Stimulated activated CD8-positive, alpha-beta memory T cell treated with anti-CD3 and anti-CD28 coated beads, Interleukin-15, amount 100 ng/mL, for 24 hours (primary cell): Measurements from ENCODE around the gene EPS8.
"Not testable (repeated sequence)": the region's sequence is repeated elsewhere in the genome, so short reads cannot be mapped to it uniquely, and the experiment has no call there.

ENCODE experiments used
- DNase-seq: peaks from one replicate; pipeline ENCODE4 v3.0.0-alpha.2; 2020; ENCODE audit warnings: low read depth

The EPS8 gene

DNA sequence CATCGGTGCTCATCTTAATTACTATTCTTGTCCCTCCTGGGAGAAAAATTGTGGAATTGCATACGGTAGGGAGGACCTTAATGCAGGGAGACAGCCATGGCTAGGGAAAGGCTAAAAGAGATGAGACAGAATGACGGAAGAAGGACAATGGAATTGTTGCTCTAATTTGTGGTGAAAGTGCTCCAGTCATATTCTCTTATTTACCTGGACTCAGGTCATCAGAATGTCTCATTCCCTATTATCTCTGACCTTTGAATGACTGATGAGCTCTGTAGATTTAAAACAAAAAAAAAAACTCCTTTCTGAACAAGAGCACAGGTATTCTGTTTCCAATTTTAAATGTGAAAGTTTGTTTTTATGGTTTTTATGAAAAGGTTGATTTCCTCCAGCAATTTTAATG, 8.6 kb upstream of the EPS8 start:
- no peak for DNase-seq

DNA sequence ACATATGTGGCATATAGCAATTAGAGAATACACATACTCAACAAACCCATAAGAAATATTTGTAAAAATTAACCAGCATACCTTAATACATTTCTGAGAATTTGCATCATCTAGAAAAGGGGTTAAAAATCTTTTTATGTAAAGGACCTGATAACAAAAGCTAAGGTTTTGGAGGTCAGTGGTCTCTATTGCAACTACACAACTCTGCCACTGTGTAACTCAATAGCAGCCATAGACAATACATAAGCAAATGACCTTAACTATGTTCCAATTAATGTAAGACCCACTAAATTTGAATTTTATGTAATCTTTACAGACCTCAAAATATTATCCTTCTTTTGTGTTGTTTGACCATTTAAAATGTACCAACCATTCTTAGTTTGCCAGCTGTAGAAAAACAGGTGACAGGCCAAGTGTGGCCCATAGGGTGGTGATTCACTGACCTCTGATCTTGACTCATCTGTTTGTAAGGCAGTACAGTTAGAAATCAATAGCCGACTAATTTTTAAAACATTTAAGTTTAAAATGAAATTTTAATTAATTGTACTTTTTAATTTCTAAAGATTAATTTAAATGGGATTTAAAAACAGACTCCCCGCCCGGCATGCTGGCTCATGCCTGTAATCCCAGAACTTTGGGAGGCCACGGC, 7.4 kb upstream of the EPS8 start:
- DNase-seq, result no peak

DNA sequence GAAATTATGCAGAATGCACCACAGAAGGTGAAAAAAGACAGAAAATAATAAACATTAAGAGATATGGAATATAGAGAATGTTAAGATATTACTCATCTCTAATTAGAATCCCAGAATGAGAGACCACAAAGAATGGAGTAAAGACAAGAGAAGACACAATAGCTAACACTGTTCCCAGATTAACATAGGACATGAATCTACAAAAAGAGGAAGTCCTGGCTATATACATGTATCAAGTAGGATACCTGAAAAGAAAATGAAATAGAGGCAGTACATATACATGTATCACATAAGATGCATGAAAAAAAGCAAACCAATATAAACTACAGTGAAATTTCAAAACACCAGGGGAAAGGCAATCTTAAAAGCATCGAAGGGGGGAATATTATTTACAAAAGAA, 5.6 kb upstream of the EPS8 start:
- no peak for DNase-seq

DNA sequence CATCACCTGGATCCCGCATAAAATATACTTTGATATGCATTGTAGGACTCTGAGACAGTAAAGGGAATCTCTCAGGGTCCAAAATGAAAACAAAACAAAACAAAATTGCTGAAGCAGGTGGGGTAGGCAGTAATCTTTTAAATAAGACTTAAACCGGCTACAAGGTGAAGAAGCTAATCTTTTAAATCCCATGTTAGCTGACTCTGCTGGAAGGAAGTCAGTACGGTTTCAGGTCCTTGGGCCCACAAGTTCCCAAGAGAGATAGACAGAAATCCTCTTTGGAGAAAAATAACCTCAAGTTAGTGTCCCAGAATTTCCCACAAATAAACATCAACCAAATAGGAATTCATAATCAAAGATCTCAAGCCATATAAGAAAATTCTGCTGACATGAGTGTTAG, 5.0 kb upstream of the EPS8 start:
- DNase-seq, result no peak

DNA sequence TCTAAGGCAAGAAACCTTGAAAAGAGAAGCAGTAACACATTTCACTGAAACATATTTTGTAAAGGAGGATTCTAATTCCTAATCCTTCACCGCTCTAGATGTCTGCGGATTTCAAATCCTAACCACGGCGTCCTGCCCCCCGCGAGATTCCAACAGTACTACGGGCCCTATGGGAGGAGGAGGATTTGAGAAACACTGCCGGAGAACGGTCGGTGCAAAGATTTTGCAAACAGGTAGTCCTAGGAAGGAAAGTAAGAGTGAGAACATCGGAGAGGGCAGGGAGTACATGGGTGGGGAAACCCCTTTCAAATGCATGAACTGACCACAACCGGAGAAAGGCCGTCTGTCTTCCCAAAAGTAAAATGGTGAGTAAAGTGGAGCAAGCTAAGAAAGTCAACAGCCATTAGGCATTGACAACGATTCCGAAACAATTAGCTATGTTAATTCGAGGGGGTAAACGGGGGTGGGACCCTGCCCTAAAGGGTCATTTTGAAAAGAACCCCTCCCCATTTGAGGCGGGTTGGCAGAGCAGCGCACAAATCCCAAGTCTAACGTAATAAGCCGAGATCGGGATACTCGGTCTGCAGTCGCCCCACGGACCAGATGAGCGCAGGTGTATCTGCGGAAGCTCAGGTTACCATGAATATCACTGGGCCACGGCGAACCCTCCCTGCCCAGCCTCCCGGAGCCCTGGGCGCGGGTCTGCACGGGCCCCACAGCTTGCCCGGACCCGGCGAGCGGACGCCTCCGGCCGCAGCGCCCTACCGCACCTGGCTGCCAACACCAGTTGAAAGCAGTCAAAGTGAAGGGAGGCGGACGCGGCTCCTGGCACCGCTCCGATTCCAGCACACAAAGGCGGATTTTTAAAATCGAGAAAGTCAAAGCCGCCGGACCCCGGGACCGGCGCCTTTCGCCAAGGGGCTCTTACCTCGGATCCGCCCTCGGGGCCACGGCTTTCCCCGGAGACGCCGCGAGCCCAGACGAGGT, 662 bp downstream of the EPS8 start:
- no peak for DNase-seq

DNA sequence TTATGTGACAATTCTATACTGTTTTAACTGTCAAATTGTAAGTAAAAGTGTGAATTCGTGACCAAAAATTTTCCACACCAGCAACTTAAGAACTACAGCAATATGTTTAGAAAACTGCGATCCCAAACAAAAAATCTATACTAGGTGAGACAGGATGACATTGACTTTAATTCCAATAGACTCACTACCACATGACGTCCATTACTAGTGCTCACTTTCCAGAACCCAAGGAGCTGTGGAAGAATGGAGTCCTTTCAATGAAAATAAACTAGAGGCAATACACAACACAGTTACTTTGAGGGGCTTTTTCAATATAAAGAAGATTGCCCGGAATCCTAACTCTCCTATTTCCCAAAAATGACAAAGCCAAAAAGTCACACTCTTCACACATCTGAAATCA, 1.4 kb downstream of the EPS8 start:
- no peak for DNase-seq

DNA sequence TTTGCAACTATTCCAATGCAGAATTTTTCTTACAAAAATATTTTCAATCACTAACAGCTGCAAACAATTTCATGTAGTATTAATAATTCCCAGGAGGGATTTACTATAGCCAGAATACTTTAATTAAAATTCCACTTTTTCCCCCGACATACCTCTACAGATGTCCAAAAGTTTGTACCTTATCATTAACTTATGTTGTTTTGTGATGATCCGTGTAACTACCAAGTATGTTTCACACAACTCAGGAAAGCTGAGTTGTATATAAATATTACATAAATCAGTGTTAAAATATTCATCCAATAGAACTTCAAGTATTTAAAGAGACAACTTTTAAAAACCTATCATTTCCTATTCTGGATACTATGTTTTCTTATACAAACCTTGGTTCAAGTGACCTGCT, 2.4 kb downstream of the EPS8 start:
- no peak for DNase-seq

DNA sequence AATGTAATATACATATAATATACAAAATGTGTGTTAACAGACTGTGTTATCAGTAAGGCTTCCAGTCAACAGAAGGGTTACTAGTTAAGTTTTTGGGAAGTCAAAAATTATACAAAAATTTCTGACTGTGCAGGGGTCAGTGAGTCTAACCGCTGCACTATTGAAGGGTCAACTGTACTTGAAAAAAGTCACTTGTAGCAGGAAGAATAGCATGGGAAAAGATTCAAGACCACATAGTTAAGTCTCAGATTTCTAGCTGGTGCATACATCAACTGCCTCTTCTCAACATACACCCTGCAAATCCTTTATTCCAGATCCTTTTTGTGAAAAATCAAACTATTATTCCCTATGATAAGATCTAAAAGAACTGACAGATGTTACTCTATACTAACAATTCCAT, 5.9 kb downstream of the EPS8 start:
- no peak for DNase-seq

DNA sequence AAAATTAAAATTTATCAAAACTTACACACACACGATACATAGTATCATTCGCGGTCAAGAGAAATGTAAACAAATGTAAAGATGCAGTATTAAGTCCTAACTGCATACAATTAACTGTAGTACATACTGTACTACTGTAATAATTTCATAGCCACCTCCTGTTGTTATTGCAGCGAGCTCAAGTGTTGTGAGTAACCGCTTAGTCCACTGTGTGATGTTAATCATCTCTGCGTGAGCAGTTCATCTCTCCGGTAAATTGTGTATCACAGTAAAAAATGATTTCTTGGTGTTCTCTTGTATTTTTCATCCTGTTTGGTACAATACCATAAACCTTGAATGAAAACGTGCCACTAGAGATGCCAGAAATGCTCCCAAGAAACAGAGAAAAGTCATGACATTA, 6.5 kb downstream of the EPS8 start:
- DNase-seq, result no peak

DNA sequence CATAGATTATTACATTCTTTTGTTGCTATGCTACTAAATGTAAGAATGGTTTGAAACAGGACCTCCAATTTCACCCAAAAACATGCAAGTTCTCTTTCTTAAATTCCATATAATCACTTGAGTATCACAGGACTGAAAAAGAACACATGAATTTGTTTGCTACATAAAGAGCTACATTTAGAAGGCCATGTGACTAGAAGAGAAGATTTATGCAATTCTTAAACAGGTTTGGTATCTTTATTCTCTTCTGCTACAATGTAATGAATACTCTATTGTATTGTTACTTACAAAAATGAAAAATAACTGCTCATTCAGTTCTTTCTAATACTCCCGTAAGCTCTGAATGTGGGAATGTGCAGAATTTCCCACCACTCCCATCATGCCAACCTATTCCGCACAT, 9.3 kb downstream of the EPS8 start:
- DNase-seq, result no peak

DNA sequence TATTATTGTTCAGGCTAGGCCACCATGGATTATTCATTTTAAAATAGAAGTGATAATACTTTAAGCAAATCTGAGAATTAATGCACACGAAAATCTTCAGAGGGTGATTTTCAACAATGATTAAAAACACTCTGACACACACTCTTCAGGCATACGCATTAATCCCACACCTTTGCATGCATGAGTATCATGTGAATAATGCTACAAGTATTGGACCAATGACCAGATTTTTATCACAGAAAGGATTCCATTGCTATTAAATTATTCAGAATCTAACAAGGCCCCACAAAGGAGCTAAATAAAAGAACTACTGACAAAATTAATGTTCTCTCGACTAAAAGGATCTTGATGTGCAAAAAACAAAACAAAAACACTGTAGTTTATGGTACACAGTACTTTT, 11.1 kb downstream of the EPS8 start:
- no peak for DNase-seq

DNA sequence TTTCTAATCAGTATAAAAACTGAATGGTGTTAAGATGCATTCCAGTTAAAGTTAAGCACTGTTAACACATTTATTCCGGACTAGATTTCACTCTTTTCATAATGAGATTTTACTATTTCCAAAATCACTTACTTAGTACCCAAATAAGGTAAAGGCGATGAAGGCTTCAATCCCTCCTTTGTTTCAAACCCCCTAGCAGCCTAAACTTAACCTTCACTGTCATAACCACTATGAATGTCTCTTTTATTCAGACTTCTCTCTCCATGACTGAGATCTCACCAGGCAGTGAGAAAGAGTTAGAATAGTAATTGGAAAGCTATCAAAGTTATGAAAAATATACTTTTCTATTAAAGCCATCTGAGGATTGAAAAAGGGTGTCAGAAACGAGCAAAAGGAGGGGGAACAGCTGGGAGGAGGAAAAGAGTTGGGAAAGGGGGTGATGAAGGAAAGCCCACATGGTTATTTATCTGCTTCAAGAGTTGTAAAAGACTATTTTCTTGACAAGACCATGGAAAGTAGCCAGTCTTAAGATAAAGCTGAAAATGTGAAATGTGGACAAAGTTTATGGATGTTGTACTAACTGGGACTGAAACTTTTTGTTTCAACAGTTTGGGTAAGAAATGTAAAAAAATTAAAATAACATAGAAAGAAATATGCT, 11.7 kb downstream of the EPS8 start:
- DNase-seq, result no peak

DNA sequence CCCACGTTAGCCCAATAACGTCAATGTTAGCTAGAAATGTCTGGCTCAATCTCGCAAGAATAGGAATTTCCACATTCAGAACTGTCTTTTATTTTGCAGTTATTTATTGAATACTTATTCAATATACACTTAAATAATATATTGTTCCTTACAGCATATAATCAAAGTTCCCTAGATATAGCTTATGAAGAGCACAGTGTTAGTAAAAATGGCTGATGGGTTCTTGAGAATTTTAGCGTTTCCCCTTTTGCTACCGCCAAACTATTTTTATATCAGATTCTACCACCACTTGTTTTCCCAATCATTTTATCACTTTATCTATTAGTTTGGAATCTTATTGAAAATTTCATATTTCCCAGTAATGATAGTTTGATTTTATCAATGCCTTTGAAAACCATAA, 12.7 kb downstream of the EPS8 start:
- no peak for DNase-seq

DNA sequence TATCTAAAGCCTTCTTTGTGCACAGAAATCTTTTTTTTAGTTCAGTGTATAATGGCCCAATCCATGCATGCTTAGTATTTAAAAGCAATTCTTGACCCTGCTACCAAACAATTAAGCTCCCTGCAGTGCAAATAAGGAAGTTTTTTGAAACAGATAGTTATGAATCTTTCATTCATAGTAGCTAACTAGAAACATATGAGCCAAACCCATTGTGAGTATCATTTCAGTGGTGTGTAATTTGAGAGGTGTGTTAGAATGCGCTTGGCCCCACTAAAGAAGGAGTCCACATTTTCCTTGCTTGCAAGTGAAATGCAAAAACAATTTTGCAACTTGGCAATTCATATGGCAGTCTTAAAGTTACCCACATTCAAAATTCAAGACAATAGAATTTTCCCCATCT, 14.4 kb downstream of the EPS8 start:
- no peak for DNase-seq

DNA sequence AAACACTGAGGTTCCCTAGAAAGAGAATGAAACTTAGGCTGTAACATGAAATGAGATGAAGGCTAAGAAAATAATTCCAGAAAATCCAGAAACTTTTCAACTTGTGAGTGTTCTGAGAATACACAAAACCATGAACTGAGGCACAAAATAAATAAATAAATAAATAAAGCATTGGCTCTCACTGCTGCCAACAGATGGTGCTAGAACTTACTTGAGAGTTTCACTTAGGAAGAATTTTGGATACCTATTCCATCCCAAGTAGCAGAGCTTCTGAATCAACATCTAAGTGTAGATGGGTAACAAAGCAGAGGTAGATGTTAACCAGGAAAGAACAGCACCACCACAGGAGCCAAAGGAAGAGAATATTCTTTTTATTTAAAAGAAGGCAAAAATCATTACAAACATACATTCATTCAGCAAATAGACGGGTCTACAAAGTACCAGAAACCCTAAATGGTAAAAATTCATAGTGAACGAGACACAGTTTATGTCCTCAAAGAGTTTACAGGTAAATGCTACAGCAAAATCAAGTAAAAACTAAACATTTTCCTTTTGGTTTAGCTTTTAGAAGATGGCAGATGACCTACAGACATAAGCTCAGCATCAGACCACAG, 16.7 kb downstream of the EPS8 start:
- DNase-seq, result no peak

DNA sequence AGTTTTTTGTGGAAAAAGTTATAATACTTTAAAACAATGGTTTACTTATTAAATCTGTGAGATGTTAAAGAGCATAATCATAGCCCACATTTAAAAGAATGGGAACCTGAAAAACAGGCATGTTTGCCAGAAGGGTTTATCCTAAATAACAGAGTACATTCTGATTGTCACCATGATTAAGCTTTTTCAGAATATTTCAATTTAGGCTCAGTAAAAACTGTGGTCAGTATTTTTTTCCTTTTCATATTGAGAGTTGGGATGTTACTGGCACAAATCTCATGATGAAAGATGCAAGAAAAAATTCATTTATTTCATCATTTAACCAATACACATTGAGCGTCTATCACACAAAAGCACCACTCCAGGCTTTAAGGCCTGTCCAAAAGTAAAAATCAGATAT, 18.6 kb downstream of the EPS8 start:
- no peak for DNase-seq

DNA sequence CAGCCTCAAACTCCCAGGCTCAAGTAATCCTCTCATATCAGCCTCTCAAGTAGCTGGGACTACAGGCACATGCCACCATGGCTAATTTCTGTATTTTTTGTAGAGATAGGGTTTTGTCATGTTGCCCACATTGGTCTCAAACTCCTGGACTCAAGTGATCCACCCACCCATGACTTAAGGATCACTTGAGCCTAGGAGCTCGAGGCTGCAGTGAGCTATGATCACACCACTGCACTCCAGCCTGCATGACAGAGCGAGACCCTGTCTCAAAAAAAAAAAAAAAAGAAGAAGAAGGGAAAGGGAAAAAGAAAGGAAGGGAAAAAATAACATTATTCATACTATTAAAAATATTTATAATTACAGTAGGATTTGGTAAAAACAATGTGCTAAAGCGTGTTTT, 19.2 kb downstream of the EPS8 start:
- DNase-seq, result no peak

DNA sequence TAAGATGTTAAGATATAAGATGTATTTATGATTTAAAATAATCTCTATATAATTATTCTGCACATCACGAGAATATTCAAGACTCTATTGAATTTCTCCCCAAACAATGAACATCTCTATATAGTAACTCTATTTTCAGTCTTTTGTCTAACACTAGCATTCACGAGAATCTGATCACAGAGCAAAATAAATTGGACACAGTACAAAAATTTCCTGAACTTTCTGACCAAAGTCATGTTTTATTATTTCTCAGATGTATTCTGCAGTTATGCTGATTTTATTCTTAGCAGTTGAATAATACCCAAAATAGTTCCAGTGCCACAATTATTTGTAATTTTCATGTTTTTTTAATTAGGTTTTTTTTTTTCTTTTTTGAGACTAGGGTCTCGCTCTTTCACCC, 19.6 kb downstream of the EPS8 start:
- no peak for DNase-seq

DNA sequence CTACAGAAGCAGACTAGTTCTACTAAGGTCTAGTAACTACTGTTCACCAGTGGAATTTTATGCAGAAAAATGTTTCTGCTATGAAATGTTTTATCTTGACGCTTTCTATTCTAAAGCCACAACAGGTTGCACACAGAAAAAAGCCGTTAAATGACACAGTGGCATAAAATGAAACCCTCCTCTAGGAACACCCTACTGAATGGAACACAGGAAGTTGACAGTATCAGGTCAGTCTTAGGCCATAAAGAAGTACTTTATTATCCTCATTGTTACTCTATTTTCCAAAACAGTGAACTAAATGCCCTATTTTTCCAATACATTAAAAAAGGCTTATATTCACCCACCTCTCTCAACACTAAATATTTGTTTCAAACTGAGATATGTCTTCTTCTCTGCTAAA, 21.9 kb downstream of the EPS8 start:
- DNase-seq, result no peak

DNA sequence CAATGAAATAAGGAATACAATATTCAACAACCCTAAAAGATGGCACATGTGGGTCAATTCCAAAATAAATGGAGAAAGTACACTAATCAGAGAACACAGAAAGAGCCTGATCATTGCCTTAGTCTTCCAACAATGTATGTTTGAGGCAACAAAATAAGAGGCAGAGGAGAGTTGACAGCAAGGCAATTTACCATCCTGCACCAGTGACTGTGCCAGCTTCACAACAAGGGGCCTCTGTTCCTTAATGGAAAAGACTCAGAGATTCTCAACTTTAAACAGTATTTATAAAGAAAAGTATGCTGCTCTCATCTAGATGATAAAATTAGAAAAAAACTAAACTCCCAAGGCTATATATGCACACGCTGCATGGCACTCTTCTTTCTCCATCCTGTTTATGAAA, 25.9 kb downstream of the EPS8 start:
- no peak for DNase-seq

DNA sequence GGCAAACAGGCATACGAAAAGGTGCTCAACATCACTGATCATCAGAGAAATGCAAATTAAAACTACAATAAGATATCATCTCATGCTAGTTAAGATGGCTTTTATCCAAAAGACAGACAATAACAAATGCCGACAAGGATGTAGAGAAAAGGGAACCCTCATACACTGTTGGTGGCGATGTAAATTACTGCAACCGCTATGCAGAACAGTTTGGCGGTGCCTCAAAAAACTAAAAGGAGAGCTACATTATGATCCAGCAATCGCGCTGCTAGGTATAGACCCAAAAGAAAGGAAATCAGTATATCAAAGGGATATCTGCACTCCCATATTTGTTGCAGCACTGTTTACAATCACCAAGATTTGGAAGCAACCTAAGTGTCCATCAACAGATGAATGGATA, 27.0 kb downstream of the EPS8 start:
- DNase-seq, result not testable (repeated sequence)

DNA sequence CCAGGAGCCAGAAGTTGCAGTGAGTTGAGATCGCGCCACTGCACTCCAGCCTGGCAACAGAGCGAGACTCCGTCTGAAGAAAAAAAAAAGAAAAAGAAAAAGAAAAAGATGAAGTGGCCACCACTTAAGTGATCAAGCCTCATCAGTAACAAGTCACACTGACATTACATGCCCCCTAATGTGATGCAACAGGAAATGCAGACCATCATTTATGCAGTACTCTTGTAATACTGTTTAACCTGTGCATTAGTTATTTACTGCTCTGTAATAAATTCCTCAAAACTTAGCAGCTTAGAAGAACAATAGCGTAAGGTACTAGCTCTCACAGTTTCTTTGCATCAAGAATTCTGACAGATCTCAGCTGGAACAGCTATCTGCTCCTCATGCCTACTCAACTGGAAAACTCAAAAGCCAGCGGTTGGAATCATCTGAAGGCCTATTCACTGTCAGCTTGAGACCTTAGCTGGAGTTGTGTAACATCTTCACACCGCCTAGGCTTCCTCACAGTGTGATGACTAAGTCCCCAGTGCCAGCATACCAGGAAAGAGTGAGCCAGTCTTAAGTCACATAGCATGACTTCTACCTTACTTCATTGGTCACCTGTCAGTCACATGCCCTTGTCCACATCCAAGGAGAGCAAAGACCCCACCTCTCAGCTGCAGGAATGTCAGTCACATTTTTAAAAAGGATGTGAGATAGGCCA, 31.5 kb downstream of the EPS8 start:
- DNase-seq, result no peak
